HUDEP-2 (cell line): ENCODE measurements around the gene CNOT3.
"Not testable (repeated sequence)": the region's sequence is repeated elsewhere in the genome, so short reads cannot be mapped to it uniquely, and the experiment has no call there.

Experiments
- DNase-seq, 76 experiments: peaks; one replicate each; lab custom pipeline; 2025; ENCODE audit not compliant: unreplicated experiment in 76 of 76; lab: John Stamatoyannopoulos, UW

The CNOT3 gene

DNA sequence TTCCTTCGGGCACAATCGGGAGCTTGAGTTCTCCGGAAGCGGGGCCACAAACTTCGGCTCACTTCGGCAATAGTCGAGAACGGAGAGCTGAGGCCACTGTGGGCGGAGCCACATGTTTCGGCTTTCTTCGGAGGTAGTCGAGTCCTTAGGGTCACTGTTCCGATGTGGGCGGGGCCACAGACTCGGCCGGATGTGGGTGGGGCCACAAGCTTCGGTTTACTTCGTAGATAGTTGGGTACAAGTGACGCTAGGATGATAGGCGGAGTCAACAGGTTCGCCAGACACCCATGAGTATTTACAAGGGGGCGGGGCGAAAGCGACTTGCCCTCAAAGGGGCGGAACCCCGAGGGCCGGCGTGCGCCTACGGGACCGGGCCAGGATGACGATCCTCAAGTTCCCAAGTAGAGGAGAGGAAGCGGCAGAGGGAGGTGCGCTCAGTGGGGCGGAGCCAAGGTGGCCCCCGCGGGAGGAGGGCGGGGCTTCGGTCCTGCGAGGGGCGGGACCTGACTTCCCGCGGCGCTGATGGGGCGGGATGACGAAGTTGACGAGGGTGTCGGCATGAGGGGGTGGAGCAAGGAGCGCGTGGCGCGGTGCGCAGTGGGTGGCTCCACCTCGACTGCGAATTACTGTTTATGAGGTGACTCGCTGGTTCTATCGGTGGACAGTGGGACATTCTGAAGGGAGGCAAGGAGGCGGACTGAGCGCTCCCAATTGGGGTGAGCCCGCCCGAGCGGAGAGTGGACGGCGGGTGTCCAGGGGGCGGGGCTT, 52.4 kb downstream of the CNOT3 start:
- peak; percentile 99 to 100 (median 100) for DNase-seq

DNA sequence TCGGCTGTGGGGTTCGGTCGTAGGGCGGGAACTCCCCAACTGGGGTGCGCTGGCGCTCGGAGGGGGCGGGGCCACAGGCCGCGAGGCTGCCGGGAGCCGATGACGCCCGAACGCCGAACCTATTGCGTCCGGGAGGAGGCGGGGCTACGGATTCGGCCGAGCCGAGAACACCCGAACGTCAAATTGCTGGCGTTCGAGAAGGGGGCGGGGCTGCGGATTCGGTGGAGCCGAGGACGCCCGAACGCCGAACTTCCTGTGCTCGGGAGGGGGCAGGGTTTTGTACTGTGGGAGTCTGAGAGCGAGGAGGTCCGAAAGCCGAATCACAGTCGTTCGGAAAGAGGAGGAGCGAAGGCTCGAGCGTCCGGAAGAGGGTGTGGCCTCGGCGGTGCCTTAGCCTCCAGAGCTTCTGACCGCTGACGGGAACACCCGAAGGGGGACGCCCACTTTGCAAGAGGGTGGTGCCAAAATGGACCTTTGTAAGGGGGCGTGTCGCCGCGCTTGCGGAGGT, 53.0 kb downstream of the CNOT3 start:
- peak; percentile 93 to 100 (median 100) for DNase-seq

DNA sequence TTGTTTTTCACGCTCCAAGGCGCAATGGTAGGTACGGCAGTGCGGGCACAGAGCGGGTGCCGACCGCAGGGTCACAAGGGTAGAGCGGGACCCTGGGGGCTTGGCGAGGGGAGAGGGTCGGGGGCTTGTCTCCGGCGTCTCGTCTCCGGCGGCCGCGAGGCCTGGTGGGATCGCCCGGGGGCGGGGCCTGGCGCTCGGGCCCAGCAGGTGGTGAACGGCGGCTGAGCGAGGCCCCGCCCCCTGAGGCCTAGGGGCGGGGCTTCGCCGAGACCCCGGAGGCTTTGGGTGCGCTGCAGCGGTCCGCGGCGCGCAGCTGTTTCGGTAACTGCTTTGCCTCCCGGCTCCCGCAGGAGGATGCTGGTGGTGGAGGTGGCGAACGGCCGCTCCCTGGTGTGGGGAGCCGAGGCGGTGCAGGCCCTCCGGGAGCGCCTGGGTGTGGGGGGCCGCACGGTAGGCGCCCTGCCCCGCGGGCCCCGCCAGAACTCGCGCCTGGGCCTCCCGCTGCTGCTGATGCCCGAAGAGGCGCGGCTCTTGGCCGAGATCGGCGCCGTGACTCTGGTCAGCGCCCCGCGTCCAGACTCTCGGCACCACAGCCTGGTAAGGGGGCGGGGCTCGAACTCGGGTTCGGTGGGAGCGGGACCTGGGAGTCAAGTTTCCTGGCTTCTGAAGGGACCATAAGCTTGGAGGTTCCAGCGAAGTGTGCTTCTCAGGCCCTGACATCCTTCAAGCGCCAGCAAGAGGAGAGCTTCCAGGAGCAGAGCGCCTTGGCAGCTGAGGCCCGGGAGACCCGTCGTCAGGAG, 53.6 kb downstream of the CNOT3 start, which contains the start of gene TSEN34:
TSEN34 (plus strand) TSS at position 298 of the 800 bp plus-strand sequence; CDS start at position 355, 57 bp downstream.
- peak in 72 of 76 experiments; percentile 62 to 99 (median 90) for DNase-seq

DNA sequence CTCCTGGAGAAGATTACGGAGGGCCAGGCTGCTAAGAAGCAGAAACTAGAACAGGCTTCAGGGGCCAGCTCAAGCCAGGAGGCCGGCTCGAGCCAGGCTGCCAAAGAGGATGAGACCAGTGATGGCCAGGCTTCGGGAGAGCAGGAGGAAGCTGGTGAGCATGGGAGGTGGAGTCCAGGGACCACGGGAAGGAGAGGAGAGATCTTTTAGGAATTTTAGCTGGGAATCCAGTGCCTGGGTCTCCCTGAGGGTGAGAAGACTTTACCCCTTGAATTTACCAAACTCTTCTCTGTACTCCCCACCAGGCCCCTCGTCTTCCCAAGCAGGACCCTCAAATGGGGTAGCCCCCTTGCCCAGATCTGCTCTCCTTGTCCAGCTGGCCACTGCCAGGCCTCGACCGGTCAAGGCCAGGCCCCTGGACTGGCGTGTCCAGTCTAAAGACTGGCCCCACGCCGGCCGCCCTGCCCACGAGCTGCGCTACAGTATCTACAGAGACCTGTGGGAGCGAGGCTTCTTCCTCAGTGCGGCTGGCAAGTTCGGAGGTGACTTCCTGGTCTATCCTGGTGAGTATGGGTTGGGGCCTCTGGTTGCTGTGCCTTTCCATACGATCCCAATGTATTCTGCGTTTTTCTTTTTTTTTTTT, 54.4 kb downstream of the CNOT3 start:
- no peak for DNase-seq

DNA sequence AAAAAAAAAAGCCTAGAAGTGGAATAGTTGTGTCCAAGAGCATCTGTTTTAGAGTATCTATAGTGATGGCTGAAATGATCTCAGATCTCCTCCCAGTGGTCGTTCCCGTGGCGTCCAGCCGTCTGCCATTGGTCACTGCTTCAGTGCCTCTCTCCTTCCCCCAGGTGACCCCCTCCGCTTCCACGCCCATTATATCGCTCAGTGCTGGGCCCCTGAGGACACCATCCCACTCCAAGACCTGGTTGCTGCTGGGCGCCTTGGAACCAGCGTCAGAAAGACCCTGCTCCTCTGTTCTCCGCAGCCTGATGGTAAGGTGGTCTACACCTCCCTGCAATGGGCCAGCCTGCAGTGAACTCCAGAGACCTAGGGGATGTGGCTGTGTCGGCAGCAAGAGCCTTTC, 55.4 kb downstream of the CNOT3 start:
- no peak for DNase-seq

DNA sequence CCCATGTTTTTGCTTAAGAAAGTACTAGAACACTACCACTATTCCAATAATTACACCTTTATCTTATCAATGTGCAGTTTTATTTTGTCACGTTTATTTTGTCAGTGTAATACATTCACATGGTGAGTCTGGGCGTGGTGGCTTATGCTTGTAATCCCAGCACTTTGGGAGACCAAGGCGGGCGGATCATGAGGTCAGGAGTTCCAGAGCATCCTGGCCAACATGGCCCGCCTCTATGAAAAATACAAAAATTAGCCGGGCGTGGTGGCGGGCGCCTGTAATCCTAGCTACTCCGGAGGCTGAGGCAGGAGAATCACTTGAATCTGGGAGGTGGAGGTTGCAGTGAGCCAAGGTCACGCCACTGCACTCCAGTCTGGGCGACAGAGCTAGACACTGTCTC, 56.9 kb downstream of the CNOT3 start:
- DNase-seq, result not testable (repeated sequence)

DNA sequence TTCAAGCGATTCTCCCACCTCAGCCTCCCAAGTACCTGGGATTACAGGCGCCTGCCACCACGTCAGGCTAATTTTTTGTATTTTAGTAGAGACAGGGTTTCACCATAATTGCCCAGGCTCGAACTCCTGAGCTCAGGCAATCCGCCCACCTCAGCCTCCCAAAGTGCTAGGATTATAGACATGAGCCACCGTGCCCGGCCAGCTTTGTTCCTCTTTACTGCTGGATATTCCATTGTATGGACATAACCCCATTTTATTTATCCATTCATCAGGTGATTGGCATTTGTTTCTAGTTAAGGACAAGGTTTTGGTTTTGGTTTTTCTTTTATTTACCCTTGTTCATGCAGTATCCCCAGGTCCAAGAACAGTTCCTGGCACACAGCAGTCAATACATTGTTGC, 59.0 kb downstream of the CNOT3 start:
- DNase-seq, result no peak

DNA sequence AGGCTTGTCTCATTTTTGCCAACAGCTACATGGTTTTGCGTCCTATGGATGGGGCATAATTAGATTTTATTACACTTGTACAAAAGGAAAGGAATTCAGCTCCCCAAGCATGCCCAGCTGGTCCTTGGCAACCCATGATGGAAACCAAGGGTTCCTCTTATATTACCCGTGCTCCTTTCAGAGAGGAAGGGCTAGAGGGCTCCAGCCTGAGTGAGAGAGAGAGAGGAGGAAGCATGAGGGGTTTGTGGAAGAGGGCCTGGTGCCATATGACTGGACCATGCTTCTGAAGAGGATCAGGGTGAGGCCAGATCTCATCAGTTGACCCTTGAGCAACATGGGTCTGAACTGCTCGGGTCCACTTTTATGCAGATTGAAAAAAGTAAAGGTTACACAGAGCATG, 59.6 kb downstream of the CNOT3 start:
- no peak for DNase-seq

DNA sequence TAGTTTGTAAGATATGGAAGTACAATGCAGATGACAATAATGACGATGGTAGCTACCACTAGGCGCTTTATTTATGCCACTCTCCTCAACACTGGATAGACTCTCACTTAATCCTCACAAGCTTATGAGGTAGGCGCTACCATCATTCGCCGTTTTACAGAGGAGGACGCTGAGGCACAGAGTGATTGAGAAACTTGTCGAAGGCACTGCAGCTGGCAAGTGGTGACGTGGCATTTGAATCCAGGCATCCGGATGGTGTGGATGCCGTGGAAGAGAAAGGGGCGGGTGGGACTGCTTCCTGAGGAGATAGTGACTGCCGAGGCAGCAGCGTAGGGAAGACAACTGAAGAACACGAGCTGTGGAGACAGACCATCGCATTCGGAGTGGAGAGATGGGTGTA, 61.8 kb downstream of the CNOT3 start:
- no peak for DNase-seq

DNA sequence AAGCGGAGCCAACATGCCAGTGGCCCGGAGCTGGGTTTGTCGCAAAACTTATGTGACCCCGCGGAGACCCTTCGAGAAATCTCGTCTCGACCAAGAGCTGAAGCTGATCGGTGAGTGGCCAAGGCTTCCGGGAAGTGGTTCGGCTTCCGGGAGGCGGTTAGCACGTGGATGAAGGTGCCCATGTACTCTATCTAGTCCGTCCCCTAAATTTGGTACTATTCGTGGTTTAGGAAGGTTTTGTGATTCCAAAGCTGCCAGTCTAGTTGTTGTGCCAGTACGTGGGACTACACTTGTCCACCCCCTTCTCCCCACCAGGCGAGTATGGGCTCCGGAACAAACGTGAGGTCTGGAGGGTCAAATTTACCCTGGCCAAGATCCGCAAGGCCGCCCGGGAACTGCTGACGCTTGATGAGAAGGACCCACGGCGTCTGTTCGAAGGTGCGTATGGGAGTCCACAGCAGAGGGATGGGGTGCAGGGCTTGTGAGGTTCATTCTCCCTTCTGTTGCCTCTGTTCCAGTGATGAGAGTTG, 63.7 kb downstream of the CNOT3 start:
- no peak for DNase-seq

DNA sequence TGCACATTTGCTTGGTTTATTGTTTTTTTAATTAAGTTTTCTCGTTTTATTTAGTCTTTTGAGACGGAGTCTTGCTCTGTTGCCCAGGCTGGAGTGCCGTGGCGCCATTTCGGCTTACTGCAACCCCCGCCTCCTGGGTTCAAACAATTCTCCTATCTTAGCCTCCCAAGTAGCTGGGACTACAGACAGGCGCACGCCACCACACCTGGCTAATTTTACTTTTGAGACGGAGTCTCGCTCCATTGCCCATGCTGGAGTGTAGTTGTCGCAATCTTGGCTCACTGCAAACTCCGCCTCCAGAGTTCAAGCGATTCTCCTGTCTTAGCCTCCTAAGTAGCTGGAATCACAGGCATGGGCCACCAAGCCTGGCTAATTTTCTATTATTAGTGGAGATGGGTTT, 64.4 kb downstream of the CNOT3 start:
- DNase-seq, result no peak

DNA sequence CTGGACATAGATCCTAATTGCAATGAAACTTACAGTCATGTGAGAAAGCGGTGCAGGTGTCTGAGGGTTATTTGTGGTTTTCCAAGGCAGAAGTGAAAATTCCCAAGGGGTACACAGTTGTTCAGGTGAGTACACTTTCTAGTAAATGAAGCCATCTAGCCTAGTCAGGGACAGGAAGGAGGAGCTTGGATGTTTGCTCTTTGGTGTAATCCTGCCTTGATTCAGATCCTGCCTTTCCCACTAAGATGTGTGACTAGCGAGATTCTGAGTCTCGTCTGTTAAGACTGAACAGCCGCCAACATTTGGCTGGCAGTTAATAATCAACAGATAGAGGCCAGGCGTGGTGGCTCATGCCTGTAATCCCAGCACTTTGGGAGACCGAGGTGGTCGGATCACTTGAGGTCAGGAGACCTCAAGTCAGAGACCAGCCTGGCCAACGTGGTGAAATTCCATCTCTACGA, 65.6 kb downstream of the CNOT3 start:
- DNase-seq, result no peak

DNA sequence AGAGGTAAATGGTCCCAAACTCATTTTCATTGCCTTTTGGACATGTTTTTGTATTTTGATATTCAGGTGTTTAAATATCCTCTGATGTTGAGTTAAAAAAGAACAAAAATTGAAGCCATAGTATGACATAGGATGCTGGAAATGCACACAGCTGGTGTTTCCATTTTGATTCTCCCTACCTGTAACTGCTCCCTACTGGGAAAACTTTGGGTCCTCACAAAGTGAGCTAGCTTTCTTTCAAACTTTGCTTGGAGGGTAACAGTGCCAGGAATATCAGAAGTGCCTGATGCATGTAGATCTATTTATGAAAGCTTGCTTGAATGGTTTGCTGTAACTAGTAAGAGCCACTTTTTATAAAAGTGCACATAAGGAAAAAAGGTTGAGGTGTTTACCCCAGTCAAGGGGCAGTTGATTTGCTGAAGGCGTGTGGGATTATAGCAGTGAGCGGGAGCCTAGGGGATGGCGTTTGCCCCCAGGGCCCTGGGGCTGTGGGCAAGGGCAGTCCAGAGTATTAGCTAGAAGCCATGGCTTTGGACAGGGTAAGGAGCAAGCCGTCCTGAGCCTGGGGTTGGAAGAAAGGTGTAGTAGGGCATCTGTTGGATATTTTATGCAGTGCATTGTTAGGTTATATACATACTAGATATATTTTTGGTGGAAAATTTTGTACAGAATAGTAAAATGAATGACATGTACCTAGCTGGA, 67.4 kb downstream of the CNOT3 start:
- DNase-seq, result no peak
